Activated CD8-positive, alpha-beta memory T cell treated with anti-CD3 and anti-CD28 coated beads, Interleukin-2, amount 50 U/mL, for 48 hours (primary cell): Measurements from ENCODE around the gene DLG2.

Experiments
- DNase-seq: peaks from one replicate; pipeline ENCODE4 v3.0.0-alpha.2; 2020

The DLG2 gene

DNA sequence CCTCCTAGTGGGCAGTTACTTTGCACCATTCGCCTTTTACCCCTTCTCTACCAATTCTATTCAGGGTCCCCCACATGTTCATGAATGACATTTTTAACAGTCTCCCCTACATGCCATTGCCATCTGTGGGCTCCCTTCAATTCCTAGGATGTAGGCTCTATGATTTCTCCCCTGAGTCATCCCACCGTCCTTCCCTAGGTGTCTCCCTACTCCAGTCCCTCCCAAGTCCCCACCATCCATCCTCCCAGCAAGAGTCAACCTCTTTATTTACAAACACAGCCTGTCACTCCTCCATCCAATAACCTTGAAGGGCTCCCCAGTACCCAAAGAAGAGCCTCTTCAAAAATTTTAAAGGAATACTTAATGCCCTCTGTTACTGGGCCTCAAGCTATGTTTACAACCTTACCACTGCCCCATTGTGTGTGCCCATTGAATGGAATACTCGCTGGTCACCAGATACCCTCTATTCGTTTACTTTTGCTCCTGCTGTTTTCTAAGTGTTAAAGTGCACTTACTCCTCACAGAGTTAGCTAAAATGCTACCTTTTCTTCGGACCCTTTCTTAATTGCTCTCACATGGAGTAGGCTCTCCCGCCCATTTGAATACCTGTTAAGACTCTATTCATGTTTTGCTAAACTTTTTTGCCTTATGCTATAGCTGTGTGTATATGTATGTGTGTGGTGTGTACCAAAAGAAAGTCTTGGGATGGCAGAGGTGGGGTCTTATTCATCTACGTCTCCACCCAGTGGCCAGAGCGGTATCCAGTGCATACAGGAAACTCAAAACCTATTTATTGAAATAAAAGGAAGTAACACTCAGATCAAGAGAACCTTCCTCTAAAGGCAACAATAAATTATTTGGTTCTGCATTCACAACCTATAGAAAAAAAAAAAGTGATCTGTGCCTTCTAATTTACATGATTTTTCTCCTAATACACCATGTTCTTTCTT, 2105.2 kb downstream of the DLG2 start:
- no peak for DNase-seq

DNA sequence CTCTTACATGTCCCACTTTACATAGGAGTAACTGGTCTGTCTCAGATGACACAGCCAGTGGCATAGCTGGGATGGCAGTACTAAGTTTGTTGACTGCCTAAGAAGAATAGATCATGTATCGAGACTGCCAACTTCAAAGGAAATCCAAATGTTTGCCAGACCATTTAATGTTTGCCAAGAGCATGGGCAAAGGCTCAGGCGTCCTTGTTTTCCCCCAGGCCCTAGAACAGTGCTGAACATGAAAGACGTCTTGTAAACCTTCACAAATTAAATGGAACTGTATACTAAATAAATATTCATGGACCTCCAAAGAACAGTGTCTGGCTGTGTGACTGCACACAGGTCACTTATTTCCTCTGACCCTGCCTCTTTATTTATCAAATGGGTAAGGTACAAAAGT, 2106.3 kb downstream of the DLG2 start:
- DNase-seq = no peak

DNA sequence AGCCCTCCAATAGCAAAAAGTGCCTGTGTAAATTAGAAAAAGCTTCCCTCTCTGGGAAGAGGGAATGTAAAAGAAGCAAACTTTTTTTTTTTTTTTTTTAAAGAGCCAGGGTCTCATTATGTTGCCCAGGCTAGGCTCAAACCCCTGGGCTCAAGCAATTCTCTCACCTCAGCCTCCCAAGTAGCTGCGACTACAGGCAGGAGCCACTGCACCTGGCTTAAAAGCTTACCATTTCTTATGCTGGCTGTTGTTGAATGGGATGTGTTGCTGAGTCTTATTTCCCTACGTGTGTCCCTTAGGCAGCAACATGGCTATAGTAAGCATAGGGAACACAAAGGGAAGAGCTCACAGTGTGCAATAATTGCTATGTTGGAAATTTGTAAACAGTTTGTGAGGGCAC, 2115.5 kb downstream of the DLG2 start:
- DNase-seq = no peak

- DNase-seq = no peak
Observed at GRCh38 chr11:83510530-83511460, 2116.3 kb downstream of the DLG2 start.

GRCh38 chr11:83508804-83509203, 2118.3 kb downstream of the DLG2 start:
- DNase-seq = no peak

- DNase-seq = no peak
Observed at GRCh38 chr11:83502041-83502440, 2125.1 kb downstream of the DLG2 start.

GRCh38 chr11:83493917-83494316, 2133.2 kb downstream of the DLG2 start:
- no peak for DNase-seq

GRCh38 chr11:83493034-83493433, 2134.1 kb downstream of the DLG2 start:
- DNase-seq = no peak

GRCh38 chr11:83483808-83484207, 2143.3 kb downstream of the DLG2 start:
- no peak for DNase-seq

DNA sequence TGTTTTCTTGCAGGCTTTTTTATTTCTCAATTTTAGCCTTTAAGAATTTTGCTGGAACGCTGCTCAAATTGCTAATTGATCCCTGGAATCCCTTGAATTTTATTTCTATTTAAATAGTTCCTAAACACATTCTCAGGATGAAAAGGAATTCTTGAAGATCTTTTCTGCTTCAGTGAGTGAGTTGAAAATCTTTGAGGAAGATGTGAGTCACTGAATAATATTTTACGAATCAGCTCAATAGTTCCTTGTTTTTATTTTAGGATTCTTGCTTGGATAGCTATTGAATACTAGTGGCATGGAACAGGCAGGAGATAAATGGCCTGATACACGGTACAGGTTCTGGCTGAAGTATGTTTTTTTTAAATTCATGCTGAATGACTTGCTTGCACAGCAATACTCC, 2146.3 kb downstream of the DLG2 start:
- DNase-seq = no peak

- no peak for DNase-seq
Observed at GRCh38 chr11:83480251-83480650, 2146.9 kb downstream of the DLG2 start.

- DNase-seq = no peak
Observed at GRCh38 chr11:83477772-83478171, 2149.4 kb downstream of the DLG2 start.

DNA sequence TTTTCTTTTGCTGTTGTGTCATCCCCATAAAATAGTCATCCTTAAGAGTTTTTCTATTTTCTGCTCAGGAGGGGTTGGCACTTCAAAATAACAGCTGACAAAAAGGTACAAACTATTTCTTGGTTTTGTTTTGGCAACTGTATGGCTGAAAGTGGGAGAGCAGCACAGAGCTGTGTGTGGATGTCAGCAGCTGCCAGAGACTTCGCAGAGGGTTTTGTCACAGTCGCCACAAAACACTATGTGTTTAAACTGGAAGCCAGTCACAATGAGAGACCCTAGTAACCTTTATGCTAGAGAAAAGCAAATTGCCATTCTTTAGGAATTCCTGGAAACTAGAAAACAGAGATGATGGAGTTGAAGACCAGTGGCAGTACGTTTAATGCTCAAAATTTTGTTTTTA, 2151.4 kb downstream of the DLG2 start:
- no peak for DNase-seq

GRCh38 chr11:83473743-83474142, 2153.4 kb downstream of the DLG2 start:
- no peak for DNase-seq

DNA sequence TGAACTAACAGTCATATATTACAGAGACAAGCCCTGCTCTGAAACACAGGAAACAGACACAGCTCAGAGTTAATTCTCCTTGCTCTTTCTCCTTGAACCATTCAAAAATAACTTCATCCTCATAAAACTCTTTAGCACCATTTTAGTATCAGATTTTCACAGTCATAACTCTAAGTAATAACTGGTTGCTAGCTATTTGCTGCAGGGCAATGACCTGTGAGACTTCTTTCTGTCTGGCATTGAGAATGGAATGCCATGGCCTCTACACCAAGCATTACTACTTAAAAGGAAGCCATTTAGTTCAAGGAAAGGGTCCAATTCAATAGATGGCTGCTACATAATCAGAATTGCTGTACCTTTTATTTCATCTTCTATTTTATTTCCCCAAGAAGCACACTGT, 2154.3 kb downstream of the DLG2 start:
- DNase-seq = no peak

- DNase-seq = no peak
Observed at GRCh38 chr11:83471831-83472727, 2155.1 kb downstream of the DLG2 start.

GRCh38 chr11:83467837-83468236, 2159.3 kb downstream of the DLG2 start:
- DNase-seq = no peak

- DNase-seq = no peak
Observed at GRCh38 chr11:83464160-83464944, 2162.8 kb downstream of the DLG2 start.

GRCh38 chr11:83459798-83460197, 2167.3 kb downstream of the DLG2 start:
- no peak for DNase-seq

DNA sequence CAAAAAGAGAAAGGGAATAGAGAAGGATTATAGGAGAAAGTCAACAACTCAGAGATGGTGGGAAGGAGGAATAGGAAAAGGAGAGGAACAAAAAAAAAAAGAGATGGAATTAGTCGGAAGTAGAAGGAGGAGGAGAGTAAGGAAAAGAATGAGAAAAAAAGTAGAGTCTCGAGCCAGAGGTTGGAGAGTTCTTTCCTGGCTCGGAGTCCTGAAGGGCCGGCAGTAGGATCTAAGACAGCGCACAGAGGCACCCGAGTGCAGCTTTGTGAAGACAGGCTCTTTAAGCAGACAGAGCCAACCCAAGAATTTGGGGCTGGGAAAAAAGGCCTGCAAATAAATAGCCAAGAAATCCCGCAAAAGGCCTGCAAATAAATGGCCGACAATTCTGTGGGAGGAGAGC, 2170.6 kb downstream of the DLG2 start:
- DNase-seq = no peak

DNA sequence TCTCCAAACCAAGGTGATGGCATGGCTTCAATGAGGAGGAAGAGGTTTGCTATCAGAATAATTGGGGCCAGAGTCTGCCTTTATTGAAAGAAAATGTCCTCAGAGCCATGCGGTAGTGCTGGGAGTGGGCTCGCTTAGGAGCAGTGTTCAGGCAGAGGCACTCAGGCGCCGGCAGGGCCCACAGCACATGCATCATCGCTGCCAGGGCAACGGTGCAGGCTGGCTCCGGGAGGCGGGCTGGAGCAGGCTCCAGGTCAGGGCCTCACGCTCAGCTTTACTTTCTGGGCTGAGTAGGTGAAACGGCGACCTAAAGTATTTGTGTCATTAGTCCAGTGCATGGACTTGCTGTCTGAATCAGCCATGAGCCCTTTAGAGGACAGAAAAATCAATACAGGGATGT, 2171.1 kb downstream of the DLG2 start:
- DNase-seq = no peak

- DNase-seq = no peak
Observed at GRCh38 chr11:83455356-83455755, 2171.8 kb downstream of the DLG2 start.
